ENCODE data around the gene S100A11.

Gene S100A11

GRCh38 chr1:152007047-152007446 lies 29.8 kb downstream of the S100A11 start:
- WGBS (ENCODE audit: extremely low coverage, insufficient coverage, low lambda C conversion rate), result no CpG with 5 or more reads among the region's 2 CpGs
- Histone ChIP-seq H2BK120ac (ENCODE audit: low read depth, low read length) (no peak overlapping the region), H3K79me1 (ENCODE audit: low read length) (no peaks in the 10 kb centered on the region), H2AK5ac (ENCODE audit: low read length) (no peak overlapping the region), H3K4ac (ENCODE audit: low read depth, low read length) (no peak overlapping the region), H3K56ac (ENCODE audit: low read length) (peak overlapping the region; percentile 5), H4K8ac (ENCODE audit: low read depth, low read length) (no peak overlapping the region), H3K27ac (ENCODE audit: low read depth, low read length) (no peak overlapping the region), H3K27me3 (ENCODE audit: insufficient read depth, low read length, poor library complexity) (no peaks in the 10 kb centered on the region), H3K9ac (ENCODE audit: low read length) (no peak overlapping the region), H2BK5ac (ENCODE audit: low read length) (no peak overlapping the region), H3K18ac (ENCODE audit: low read length) (no peak overlapping the region), H3K4me1 (ENCODE audit: control insufficient read depth, low read depth, low read length) (peaks cover 2% of the 10 kb centered on the region), H3K79me2 (ENCODE audit: control insufficient read depth, insufficient read depth, low read length) (no peaks in the 10 kb centered on the region), H3K4me2 (ENCODE audit: low read length) (no peak overlapping the region), H3K23ac (ENCODE audit: low read length) (no peak overlapping the region), H3K36me3 (ENCODE audit: control insufficient read depth, insufficient read depth, low read length) (no peaks in the 10 kb centered on the region), H4K5ac (ENCODE audit: low read length) (no peak overlapping the region), H3K4me3 (ENCODE audit: low read length) (no peak overlapping the region), H2BK15ac (replicated peaks; ENCODE audit: low read depth) (no peak overlapping the region)
- no peak for DNase-seq

GRCh38 chr1:152005360-152005912 lies 31.4 kb downstream of the S100A11 start:
- H4K8ac ChIP-seq (ENCODE audit: low read depth, low read length), result no peak overlapping the region
- no peak overlapping the region for H2BK15ac ChIP-seq (replicated peaks; ENCODE audit: low read depth)
- H4K5ac ChIP-seq (ENCODE audit: low read length), result no peak overlapping the region
- no peak overlapping the region for H3K56ac ChIP-seq (ENCODE audit: low read length)
- no peak overlapping the region for H2BK5ac ChIP-seq (ENCODE audit: low read length)
- no peak overlapping the region for H3K4ac ChIP-seq (ENCODE audit: low read depth, low read length)
- H3K18ac ChIP-seq (ENCODE audit: low read length), result no peak overlapping the region
- H2BK120ac ChIP-seq (ENCODE audit: low read depth, low read length), result no peak overlapping the region
- H3K36me3 ChIP-seq (ENCODE audit: control insufficient read depth, insufficient read depth, low read length), result no peaks in the 10 kb centered on the region
- WGBS (ENCODE audit: extremely low coverage, insufficient coverage, low lambda C conversion rate), result no CpG with 5 or more reads among the region's 4 CpGs
- no peaks in the 10 kb centered on the region for H3K79me2 ChIP-seq (ENCODE audit: control insufficient read depth, insufficient read depth, low read length)
- no peaks in the 10 kb centered on the region for H3K79me1 ChIP-seq (ENCODE audit: low read length)
- H3K4me1 ChIP-seq (ENCODE audit: control insufficient read depth, low read depth, low read length), result peaks cover 2% of the 10 kb centered on the region
- no peak overlapping the region for H3K4me2 ChIP-seq (ENCODE audit: low read length)
- H3K23ac ChIP-seq (ENCODE audit: low read length), result no peak overlapping the region
- no peak overlapping the region for H3K27ac ChIP-seq (ENCODE audit: low read depth, low read length)
- DNase-seq, result peak; percentile 71
- H3K27me3 ChIP-seq (ENCODE audit: insufficient read depth, low read length, poor library complexity), result no peaks in the 10 kb centered on the region
- no peak overlapping the region for H2AK5ac ChIP-seq (ENCODE audit: low read length)
- H3K9ac ChIP-seq (ENCODE audit: low read length), result no peak overlapping the region
- H3K4me3 ChIP-seq (ENCODE audit: low read length), result no peak overlapping the region

GRCh38 chr1:152003846-152004442 lies 32.9 kb downstream of the S100A11 start:
- Histone ChIP-seq H3K4me2 (ENCODE audit: low read length) (no peak overlapping the region), H3K4ac (ENCODE audit: low read depth, low read length) (no peak overlapping the region), H3K27ac (ENCODE audit: low read depth, low read length) (no peak overlapping the region), H4K5ac (ENCODE audit: low read length) (no peak overlapping the region), H3K79me1 (ENCODE audit: low read length) (no peaks in the 10 kb centered on the region), H3K36me3 (ENCODE audit: control insufficient read depth, insufficient read depth, low read length) (no peaks in the 10 kb centered on the region), H3K9ac (ENCODE audit: low read length) (no peak overlapping the region), H3K27me3 (ENCODE audit: insufficient read depth, low read length, poor library complexity) (no peaks in the 10 kb centered on the region), H2BK5ac (ENCODE audit: low read length) (no peak overlapping the region), H2BK15ac (replicated peaks; ENCODE audit: low read depth) (no peak overlapping the region), H3K56ac (ENCODE audit: low read length) (no peak overlapping the region), H3K23ac (ENCODE audit: low read length) (no peak overlapping the region), H3K18ac (ENCODE audit: low read length) (no peak overlapping the region), H2BK120ac (ENCODE audit: low read depth, low read length) (no peak overlapping the region), H4K8ac (ENCODE audit: low read depth, low read length) (no peak overlapping the region), H3K4me3 (ENCODE audit: low read length) (no peak overlapping the region), H3K79me2 (ENCODE audit: control insufficient read depth, insufficient read depth, low read length) (no peaks in the 10 kb centered on the region), H3K4me1 (ENCODE audit: control insufficient read depth, low read depth, low read length) (peaks cover 2% of the 10 kb centered on the region), H2AK5ac (ENCODE audit: low read length) (no peak overlapping the region)
- WGBS (ENCODE audit: extremely low coverage, insufficient coverage, low lambda C conversion rate), result no CpG with 5 or more reads among the region's 4 CpGs
- DNase-seq, result peak; percentile 73

- H3K4me2 ChIP-seq (ENCODE audit: low read length), result no peak overlapping the region
- H3K27me3 ChIP-seq (ENCODE audit: insufficient read depth, low read length, poor library complexity), result no peaks in the 10 kb centered on the region
- no peaks in the 10 kb centered on the region for H3K79me2 ChIP-seq (ENCODE audit: control insufficient read depth, insufficient read depth, low read length)
- H3K9ac ChIP-seq (ENCODE audit: low read length), result no peak overlapping the region
- H3K4me1 ChIP-seq (ENCODE audit: control insufficient read depth, low read depth, low read length), result peaks cover 2% of the 10 kb centered on the region
- H4K5ac ChIP-seq (ENCODE audit: low read length), result no peak overlapping the region
- H3K27ac ChIP-seq (ENCODE audit: low read depth, low read length), result no peak overlapping the region
- H3K18ac ChIP-seq (ENCODE audit: low read length), result no peak overlapping the region
- no peak overlapping the region for H3K4me3 ChIP-seq (ENCODE audit: low read length)
- no peak overlapping the region for H2BK5ac ChIP-seq (ENCODE audit: low read length)
- no peaks in the 10 kb centered on the region for H3K36me3 ChIP-seq (ENCODE audit: control insufficient read depth, insufficient read depth, low read length)
- no peak overlapping the region for H3K23ac ChIP-seq (ENCODE audit: low read length)
- H3K4ac ChIP-seq (ENCODE audit: low read depth, low read length), result no peak overlapping the region
- H3K56ac ChIP-seq (ENCODE audit: low read length), result no peak overlapping the region
- H4K8ac ChIP-seq (ENCODE audit: low read depth, low read length), result no peak overlapping the region
- no peaks in the 10 kb centered on the region for H3K79me1 ChIP-seq (ENCODE audit: low read length)
- no peak overlapping the region for H2BK120ac ChIP-seq (ENCODE audit: low read depth, low read length)
- WGBS (ENCODE audit: extremely low coverage, insufficient coverage, low lambda C conversion rate), result no CpG with 5 or more reads among the region's 3 CpGs
- H2AK5ac ChIP-seq (ENCODE audit: low read length), result no peak overlapping the region
- no peak for DNase-seq
- no peak overlapping the region for H2BK15ac ChIP-seq (replicated peaks; ENCODE audit: low read depth)
These were observed 33.8 kb downstream of the S100A11 start for GRCh38 chr1:152002960-152003359.

GRCh38 chr1:152001631-152002584 lies 34.9 kb downstream of the S100A11 start:
- no peaks in the 10 kb centered on the region for H3K36me3 ChIP-seq (ENCODE audit: control insufficient read depth, insufficient read depth, low read length)
- no peak overlapping the region for H3K4me3 ChIP-seq (ENCODE audit: low read length)
- H2BK120ac ChIP-seq (ENCODE audit: low read depth, low read length), result no peak overlapping the region
- no CpG with 5 or more reads among the region's 4 CpGs for WGBS (ENCODE audit: extremely low coverage, insufficient coverage, low lambda C conversion rate)
- no peak overlapping the region for H3K23ac ChIP-seq (ENCODE audit: low read length)
- no peak overlapping the region for H3K56ac ChIP-seq (ENCODE audit: low read length)
- H3K27me3 ChIP-seq (ENCODE audit: insufficient read depth, low read length, poor library complexity), result no peaks in the 10 kb centered on the region
- H3K18ac ChIP-seq (ENCODE audit: low read length), result peak overlapping the region; percentile 11
- H3K4me1 ChIP-seq (ENCODE audit: control insufficient read depth, low read depth, low read length), result peaks cover 2% of the 10 kb centered on the region
- no peak overlapping the region for H4K8ac ChIP-seq (ENCODE audit: low read depth, low read length)
- no peak overlapping the region for H3K9ac ChIP-seq (ENCODE audit: low read length)
- H2BK5ac ChIP-seq (ENCODE audit: low read length), result no peak overlapping the region
- H3K79me1 ChIP-seq (ENCODE audit: low read length), result no peaks in the 10 kb centered on the region
- H3K4ac ChIP-seq (ENCODE audit: low read depth, low read length), result no peak overlapping the region
- no peak overlapping the region for H3K27ac ChIP-seq (ENCODE audit: low read depth, low read length)
- no peak overlapping the region for H4K5ac ChIP-seq (ENCODE audit: low read length)
- DNase-seq, result peak; percentile 87
- no peak overlapping the region for H3K4me2 ChIP-seq (ENCODE audit: low read length)
- H2AK5ac ChIP-seq (ENCODE audit: low read length), result no peak overlapping the region
- H3K79me2 ChIP-seq (ENCODE audit: control insufficient read depth, insufficient read depth, low read length), result no peaks in the 10 kb centered on the region
- H2BK15ac ChIP-seq (replicated peaks; ENCODE audit: low read depth), result no peak overlapping the region
